ENCODE measurements around the gene SLC1A7.

DNA sequence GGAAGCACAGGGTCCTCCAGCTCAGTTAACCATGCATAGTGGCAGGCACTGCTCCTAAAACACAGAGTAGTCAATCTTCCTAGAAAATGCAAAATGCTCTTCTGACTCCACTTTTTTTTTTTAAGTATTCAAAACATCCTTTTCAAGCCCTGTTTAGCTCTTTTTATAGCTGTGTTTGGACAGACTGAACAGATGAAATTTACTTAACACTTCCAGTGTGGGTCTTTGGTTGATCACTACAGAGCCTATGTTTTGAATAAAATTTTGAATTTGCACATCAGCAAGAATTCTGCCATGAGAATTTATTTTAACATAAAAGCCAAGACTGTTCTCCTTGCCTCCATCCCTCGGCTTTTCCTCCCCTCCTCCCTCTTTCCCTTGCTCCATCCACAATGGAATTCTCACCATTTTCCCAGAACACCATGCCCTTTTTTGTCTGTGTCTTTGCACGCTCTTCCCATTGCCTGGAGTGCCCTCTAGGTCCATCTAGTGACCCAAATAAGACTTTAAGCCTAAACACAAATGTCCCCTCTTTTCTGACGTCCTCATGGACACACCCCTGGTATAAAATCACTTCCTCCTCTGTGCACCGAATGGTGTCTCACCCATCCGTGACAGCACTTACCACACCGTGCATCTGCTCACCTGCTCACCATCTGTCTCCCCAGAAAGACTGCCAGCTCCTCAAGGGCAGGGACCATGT lies 30.1 kb upstream of the SLC1A7 start:
- TF ChIP-seq SOX13 (IDR thresholded peaks at IDR 0.05), result no peak
- no peak for TF ChIP-seq SOX13 (CRISPR knock-in tag; conservative IDR thresholded peaks at IDR 0.05 in 1 of 2, IDR thresholded peaks at IDR 0.05 in 1 of 2)
- TF ChIP-seq ARNTL (CRISPR knock-in tag; IDR thresholded peaks at IDR 0.05), result no peak
- TF ChIP-seq, protein P1, sequence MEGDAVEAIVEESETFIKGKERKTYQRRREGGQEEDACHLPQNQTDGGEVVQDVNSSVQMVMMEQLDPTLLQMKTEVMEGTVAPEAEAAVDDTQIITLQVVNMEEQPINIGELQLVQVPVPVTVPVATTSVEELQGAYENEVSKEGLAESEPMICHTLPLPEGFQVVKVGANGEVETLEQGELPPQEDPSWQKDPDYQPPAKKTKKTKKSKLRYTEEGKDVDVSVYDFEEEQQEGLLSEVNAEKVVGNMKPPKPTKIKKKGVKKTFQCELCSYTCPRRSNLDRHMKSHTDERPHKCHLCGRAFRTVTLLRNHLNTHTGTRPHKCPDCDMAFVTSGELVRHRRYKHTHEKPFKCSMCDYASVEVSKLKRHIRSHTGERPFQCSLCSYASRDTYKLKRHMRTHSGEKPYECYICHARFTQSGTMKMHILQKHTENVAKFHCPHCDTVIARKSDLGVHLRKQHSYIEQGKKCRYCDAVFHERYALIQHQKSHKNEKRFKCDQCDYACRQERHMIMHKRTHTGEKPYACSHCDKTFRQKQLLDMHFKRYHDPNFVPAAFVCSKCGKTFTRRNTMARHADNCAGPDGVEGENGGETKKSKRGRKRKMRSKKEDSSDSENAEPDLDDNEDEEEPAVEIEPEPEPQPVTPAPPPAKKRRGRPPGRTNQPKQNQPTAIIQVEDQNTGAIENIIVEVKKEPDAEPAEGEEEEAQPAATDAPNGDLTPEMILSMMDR (CRISPR knock-in tag; IDR thresholded peaks at IDR 0.05), result peak; percentile 67
- no peak for TF ChIP-seq IKZF1 (IDR thresholded peaks at IDR 0.05)
- peak; percentile 23; the same call in 1 of the 2 replicates for TF ChIP-seq RAD21 (CRISPR knock-in tag; IDR thresholded peaks at IDR 0.05)
- no peak for TF ChIP-seq ZNF772 (CRISPR knock-in tag; IDR thresholded peaks at IDR 0.05)
- TF ChIP-seq POLR2A (IDR thresholded peaks at IDR 0.05; ENCODE audit: insufficient read depth in 1 of 2, low read depth in 2 of 2, low read length in 2 of 2), result no peak
- TF ChIP-seq, protein P2, sequence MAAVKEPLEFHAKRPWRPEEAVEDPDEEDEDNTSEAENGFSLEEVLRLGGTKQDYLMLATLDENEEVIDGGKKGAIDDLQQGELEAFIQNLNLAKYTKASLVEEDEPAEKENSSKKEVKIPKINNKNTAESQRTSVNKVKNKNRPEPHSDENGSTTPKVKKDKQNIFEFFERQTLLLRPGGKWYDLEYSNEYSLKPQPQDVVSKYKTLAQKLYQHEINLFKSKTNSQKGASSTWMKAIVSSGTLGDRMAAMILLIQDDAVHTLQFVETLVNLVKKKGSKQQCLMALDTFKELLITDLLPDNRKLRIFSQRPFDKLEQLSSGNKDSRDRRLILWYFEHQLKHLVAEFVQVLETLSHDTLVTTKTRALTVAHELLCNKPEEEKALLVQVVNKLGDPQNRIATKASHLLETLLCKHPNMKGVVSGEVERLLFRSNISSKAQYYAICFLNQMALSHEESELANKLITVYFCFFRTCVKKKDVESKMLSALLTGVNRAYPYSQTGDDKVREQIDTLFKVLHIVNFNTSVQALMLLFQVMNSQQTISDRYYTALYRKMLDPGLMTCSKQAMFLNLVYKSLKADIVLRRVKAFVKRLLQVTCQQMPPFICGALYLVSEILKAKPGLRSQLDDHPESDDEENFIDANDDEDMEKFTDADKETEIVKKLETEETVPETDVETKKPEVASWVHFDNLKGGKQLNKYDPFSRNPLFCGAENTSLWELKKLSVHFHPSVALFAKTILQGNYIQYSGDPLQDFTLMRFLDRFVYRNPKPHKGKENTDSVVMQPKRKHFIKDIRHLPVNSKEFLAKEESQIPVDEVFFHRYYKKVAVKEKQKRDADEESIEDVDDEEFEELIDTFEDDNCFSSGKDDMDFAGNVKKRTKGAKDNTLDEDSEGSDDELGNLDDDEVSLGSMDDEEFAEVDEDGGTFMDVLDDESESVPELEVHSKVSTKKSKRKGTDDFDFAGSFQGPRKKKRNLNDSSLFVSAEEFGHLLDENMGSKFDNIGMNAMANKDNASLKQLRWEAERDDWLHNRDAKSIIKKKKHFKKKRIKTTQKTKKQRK (IDR thresholded peaks at IDR 0.05; ENCODE audit: low read length), result no peak
- TF ChIP-seq EP300 (IDR thresholded peaks at IDR 0.05; ENCODE audit: low read depth in 2 of 2, low read length in 2 of 2), result no peak; a peak in 1 of 4 replicates
- no peak for TF ChIP-seq EP300 (CRISPR knock-in tag; IDR thresholded peaks at IDR 0.05; ENCODE audit: borderline replicate concordance)
- TF ChIP-seq, protein P3, sequence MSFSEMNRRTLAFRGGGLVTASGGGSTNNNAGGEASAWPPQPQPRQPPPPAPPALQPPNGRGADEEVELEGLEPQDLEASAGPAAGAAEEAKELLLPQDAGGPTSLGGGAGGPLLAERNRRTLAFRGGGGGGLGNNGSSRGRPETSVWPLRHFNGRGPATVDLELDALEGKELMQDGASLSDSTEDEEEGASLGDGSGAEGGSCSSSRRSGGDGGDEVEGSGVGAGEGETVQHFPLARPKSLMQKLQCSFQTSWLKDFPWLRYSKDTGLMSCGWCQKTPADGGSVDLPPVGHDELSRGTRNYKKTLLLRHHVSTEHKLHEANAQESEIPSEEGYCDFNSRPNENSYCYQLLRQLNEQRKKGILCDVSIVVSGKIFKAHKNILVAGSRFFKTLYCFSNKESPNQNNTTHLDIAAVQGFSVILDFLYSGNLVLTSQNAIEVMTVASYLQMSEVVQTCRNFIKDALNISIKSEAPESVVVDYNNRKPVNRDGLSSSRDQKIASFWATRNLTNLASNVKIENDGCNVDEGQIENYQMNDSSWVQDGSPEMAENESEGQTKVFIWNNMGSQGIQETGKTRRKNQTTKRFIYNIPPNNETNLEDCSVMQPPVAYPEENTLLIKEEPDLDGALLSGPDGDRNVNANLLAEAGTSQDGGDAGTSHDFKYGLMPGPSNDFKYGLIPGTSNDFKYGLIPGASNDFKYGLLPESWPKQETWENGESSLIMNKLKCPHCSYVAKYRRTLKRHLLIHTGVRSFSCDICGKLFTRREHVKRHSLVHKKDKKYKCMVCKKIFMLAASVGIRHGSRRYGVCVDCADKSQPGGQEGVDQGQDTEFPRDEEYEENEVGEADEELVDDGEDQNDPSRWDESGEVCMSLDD (CRISPR knock-in tag; IDR thresholded peaks at IDR 0.05; ENCODE audit: borderline replicate concordance), result no peak
- TF ChIP-seq ZFP37 (CRISPR knock-in tag; IDR thresholded peaks at IDR 0.05; ENCODE audit: borderline replicate concordance), result no peak
- TF ChIP-seq SAFB2 (CRISPR knock-in tag; IDR thresholded peaks at IDR 0.05; ENCODE audit: borderline replicate concordance, low read depth), result no peak
- no peak for TF ChIP-seq ZSCAN30 (CRISPR knock-in tag; IDR thresholded peaks at IDR 0.05)
- no peak for TF ChIP-seq ETV5 (CRISPR knock-in tag; IDR thresholded peaks at IDR 0.05; ENCODE audit: borderline replicate concordance)

All from HepG2 (cell line).